Neural crest cell (in vitro differentiated cells): ENCODE data around the gene HMCN1. TPM values are rescaled to one million over a fixed set of nuclear protein-coding genes. Genes with fewer than 3 reads are reported as not detected.
"Not testable (repeated sequence)": the region's sequence is repeated elsewhere in the genome, so short reads cannot be mapped to it uniquely, and the experiment has no call there.

Experiments used
- DNase-seq: peaks from one replicate; pipeline ENCODE4 v3.0.0; 2021; ENCODE audit warnings: low read depth, mixed read lengths, low spot score
- H3K27ac Mint-ChIP-seq: one replicate; pipeline ENCODE4 v1.8.0; 2021; ENCODE audit warnings: mild to moderate bottlenecking, mixed read lengths; ENCODE audit not compliant: unreplicated experiment
- H3K27me3 Mint-ChIP-seq: 2 replicates; pipeline ENCODE4 v1.8.0; 2021; ENCODE audit warnings: low read depth, mild to moderate bottlenecking, mixed read lengths
- H3K36me3 Mint-ChIP-seq: 2 replicates; pipeline ENCODE4 v1.8.0; 2021; ENCODE audit warnings: low read depth, mild to moderate bottlenecking, mixed read lengths
- H3K4me1 Mint-ChIP-seq: 2 replicates; pipeline ENCODE4 v1.8.0; 2021; ENCODE audit warnings: mixed read lengths
- H3K4me3 Mint-ChIP-seq: one replicate; pipeline ENCODE4 v1.8.0; 2021; ENCODE audit warnings: mild to moderate bottlenecking, mixed read lengths
- H3K9me3 Mint-ChIP-seq: 2 replicates; pipeline ENCODE4 v1.8.0; 2021; ENCODE audit warnings: mixed read lengths
- CTCF ChIP-seq: fragments of 200-600 bp; sonication (generic); conservative IDR thresholded peaks from 2 replicates; pipeline ENCODE4 v1.5.0; 2021; ENCODE audit warnings: antibody characterized with exemption, mild to moderate bottlenecking
- total RNA-seq: library from RNA; stranded (reverse); gene quantifications from 2 replicates; pipeline ENCODE4 v1.2.1, GENCODE V29; 2021

The HMCN1 gene
- total RNA-seq, 1 donor from 2014 or later = 16.6 TPM

GRCh38 chr1:185880330-185880729 is 146.1 kb downstream of the HMCN1 start:
- H3K27ac Mint-ChIP-seq = no peak overlapping the region
- no peaks in the 10 kb centered on the region for H3K27me3 Mint-ChIP-seq
- H3K36me3 Mint-ChIP-seq = no peaks in the 10 kb centered on the region
- H3K4me1 Mint-ChIP-seq = no peaks in the 10 kb centered on the region
- H3K9me3 Mint-ChIP-seq = no peaks in the 10 kb centered on the region
- no peak overlapping the region for H3K4me3 Mint-ChIP-seq
- TF ChIP-seq CTCF = no peak
- no peak for DNase-seq

GRCh38 chr1:185880779-185881333 is 146.7 kb downstream of the HMCN1 start:
- no peak for TF ChIP-seq CTCF
- H3K36me3 Mint-ChIP-seq = no peaks in the 10 kb centered on the region
- peaks cover 3% of the 10 kb centered on the region for H3K4me1 Mint-ChIP-seq
- no peak for DNase-seq
- H3K9me3 Mint-ChIP-seq = no peaks in the 10 kb centered on the region
- no peak overlapping the region for H3K4me3 Mint-ChIP-seq
- no peaks in the 10 kb centered on the region for H3K27me3 Mint-ChIP-seq
- H3K27ac Mint-ChIP-seq = no peak overlapping the region

- no peak overlapping the region for H3K27ac Mint-ChIP-seq
- no peak overlapping the region for H3K4me3 Mint-ChIP-seq
- DNase-seq = no peak
- no peaks in the 10 kb centered on the region for H3K27me3 Mint-ChIP-seq
- TF ChIP-seq CTCF = no peak
- H3K9me3 Mint-ChIP-seq = no peaks in the 10 kb centered on the region
- H3K4me1 Mint-ChIP-seq = peaks cover 7% of the 10 kb centered on the region
- H3K36me3 Mint-ChIP-seq = peaks cover 2% of the 10 kb centered on the region
Measured at GRCh38 chr1:185886046-185886445, 151.9 kb downstream of the HMCN1 start.

- Mint-ChIP-seq H3K36me3 (peaks cover 2% of the 10 kb centered on the region), H3K27me3 (no peaks in the 10 kb centered on the region), H3K27ac (no peak overlapping the region), H3K4me3 (no peak overlapping the region), H3K9me3 (no peaks in the 10 kb centered on the region), H3K4me1 (peaks cover 7% of the 10 kb centered on the region)
- no peak for TF ChIP-seq CTCF
- no peak for DNase-seq
Measured at GRCh38 chr1:185886671-185887070, 152.5 kb downstream of the HMCN1 start.

- H3K27ac Mint-ChIP-seq, DNase-seq, H3K27me3 Mint-ChIP-seq, H3K36me3 Mint-ChIP-seq, H3K9me3 Mint-ChIP-seq, H3K4me1 Mint-ChIP-seq, H3K4me3 Mint-ChIP-seq: not testable (repeated sequence)
Measured at GRCh38 chr1:185892831-185893403, 158.7 kb downstream of the HMCN1 start.

DNA sequence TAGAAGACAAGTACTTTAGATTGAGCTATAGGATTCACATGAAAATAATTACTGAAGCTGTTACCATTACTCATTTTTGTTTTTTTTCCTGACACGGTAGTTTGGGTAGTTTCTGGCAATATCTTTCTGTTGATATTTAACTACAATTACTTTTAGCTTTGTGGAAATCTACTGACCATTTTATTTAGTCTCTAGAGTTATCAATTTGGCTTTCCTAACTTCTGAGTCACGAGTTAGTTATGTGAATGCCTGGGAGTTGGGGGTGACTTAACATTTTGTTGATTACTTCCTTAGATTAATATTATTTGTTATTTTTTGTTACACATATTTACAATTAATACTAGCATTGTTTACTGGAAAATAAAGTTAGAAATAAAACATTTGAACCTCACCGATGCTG is 160.6 kb downstream of the HMCN1 start:
- DNase-seq = no peak
- Mint-ChIP-seq H3K27ac (no peak overlapping the region), H3K27me3 (no peaks in the 10 kb centered on the region), H3K36me3 (peaks cover 5% of the 10 kb centered on the region), H3K4me1 (no peaks in the 10 kb centered on the region), H3K9me3 (peaks cover 2% of the 10 kb centered on the region), H3K4me3 (no peak overlapping the region)
- no peak for TF ChIP-seq CTCF
